Measurements from ENCODE around the gene LRMDA. TPM values are rescaled to one million over a fixed set of nuclear protein-coding genes. Genes with fewer than 3 reads are reported as not detected.

LRMDA gene
- total RNA-seq, 2 experiments from 2014 or later: not detected

DNA sequence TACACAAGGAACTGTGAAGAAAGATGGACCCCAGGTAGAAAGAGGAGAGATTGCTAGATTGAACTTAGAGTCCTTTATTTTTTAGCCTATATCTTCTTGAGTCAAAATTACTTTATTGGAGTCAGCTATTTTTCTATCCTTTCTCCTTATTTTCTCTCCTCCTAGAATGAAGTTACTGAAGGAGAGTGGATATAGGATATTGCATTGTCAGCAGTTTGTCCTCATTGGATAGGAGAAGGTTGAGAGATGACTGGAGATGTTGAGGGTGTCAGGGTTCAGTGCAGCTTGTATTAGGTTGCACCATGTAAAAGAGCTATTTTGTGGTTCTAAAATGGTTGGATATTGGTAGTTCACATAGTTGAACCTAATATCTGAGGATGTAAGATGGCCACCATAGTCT, 5.5 kb downstream of the LRMDA start:
- H3K27ac Mint-ChIP-seq: no peak overlapping the region
- H3K27me3 Mint-ChIP-seq: peaks cover 37% of the 10 kb centered on the region
- peaks cover under 1% of the 10 kb centered on the region for H3K4me1 Mint-ChIP-seq
- H3K36me3 Mint-ChIP-seq (ENCODE audit: low read depth): peaks cover under 1% of the 10 kb centered on the region
- ChIA-PET POLR2A (no interaction called here), CTCF (no interaction called here)
- DNase-seq: no peak
- H3K9me3 Mint-ChIP-seq: no peaks in the 10 kb centered on the region
- H3K4me3 Mint-ChIP-seq: no peak overlapping the region

DNA sequence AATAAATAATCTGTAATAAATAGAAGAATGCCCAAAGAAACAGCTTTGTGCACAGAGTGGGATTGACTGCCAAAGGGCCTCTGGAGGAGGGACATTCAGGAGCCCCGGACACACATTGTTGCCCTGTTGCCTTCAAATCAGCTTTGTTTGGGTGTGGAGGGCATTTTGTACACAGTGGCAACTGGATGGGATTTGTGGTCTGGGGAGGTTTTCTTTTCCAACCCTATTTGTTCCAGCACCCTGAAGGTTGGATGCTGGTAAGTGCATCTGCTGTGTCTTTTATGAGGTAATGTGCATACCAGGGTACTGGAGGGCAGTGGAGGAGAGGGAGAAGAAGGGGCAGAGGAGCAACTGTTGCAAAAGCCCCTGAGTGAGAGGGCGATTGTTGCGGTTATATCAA, 6.3 kb downstream of the LRMDA start:
- Mint-ChIP-seq H3K4me1 (no peaks in the 10 kb centered on the region), H3K27me3 (peaks cover 33% of the 10 kb centered on the region), H3K27ac (no peak overlapping the region), H3K36me3 (ENCODE audit: low read depth) (no peaks in the 10 kb centered on the region), H3K9me3 (no peaks in the 10 kb centered on the region), H3K4me3 (no peak overlapping the region)
- DNase-seq: no peak
- CTCF ChIA-PET: no interaction called here
- POLR2A ChIA-PET: no interaction called here

DNA sequence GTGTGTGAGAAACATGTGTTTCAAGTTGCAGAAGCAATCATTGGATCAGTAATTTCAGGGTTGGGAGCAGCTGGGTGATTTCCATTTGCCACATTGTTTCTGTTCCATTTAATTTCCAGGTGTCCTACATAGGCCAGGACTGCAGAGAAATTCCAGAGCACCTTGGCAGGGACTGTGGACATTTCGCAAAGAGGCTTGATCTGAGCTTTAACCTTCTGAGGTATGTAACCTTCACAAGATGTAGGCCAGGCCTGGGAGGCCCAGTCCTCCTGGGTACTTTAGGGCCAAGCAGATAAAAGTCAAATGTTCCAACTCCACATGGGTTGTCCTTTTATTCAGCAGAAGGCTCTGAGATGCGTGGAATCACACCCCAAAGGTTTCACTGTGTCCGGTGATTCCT, 6.9 kb downstream of the LRMDA start:
- peaks cover 28% of the 10 kb centered on the region for H3K27me3 Mint-ChIP-seq
- no peaks in the 10 kb centered on the region for H3K4me1 Mint-ChIP-seq
- no peak overlapping the region for H3K4me3 Mint-ChIP-seq
- POLR2A ChIA-PET: no interaction called here
- H3K9me3 Mint-ChIP-seq: peaks cover 2% of the 10 kb centered on the region
- no peak for DNase-seq
- CTCF ChIA-PET: no interaction called here
- H3K27ac Mint-ChIP-seq: no peak overlapping the region
- no peaks in the 10 kb centered on the region for H3K36me3 Mint-ChIP-seq (ENCODE audit: low read depth)

DNA sequence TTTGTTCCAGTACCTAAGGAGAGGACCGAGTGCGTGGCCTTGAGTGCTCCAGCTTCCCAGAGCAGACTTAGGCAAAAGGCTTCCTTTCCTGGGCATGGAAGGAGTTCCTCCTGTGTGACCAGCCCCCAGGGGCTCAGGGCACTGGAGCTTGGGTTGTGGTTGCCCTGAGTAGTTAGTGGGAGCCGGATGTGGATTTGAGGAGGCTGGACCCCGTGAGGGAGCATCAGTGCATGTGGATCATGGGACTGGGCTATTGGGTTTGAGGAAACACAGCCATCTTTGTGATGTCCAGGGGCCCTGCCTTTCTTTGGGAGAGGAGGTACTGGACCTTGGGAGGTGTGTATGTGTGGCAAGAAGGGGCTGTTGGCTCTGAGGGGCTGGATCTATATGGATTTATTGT, 8.4 kb downstream of the LRMDA start:
- Mint-ChIP-seq H3K4me1 (no peaks in the 10 kb centered on the region), H3K27ac (no peak overlapping the region), H3K36me3 (ENCODE audit: low read depth) (no peaks in the 10 kb centered on the region), H3K27me3 (peaks cover 22% of the 10 kb centered on the region), H3K9me3 (peaks cover 3% of the 10 kb centered on the region), H3K4me3 (no peak overlapping the region)
- ChIA-PET POLR2A (no interaction called here), CTCF (no interaction called here)
- no peak for DNase-seq

DNA sequence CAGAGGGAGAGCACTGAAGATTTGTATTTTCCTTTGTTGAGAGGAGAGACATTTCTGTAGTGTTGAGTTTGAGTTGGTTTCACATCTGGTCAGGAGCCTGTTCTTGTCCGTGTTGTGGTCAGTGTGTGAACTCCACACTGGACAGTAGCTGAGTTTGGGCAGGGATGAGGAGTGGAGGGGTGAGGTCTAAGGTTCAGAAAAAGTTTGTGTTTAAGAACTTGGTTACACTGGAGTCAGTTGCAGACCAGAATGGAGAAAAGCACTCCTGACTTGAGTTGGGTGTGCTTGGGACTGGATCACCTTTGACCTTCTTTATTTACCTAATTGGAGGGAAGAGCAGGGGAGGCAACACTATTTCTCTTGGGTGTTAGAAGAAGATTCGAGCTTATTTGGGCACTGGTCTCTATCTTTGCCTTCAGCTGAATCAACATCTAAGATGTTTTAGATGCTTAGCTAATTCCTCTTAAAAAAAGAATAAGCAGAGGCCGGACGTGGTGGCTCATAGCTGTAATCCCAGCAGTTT, 8.9 kb downstream of the LRMDA start:
- ChIA-PET CTCF (no interaction called here), POLR2A (no interaction called here)
- H3K4me3 Mint-ChIP-seq: no peak overlapping the region
- no peak for DNase-seq
- no peaks in the 10 kb centered on the region for H3K4me1 Mint-ChIP-seq
- peaks cover 18% of the 10 kb centered on the region for H3K27me3 Mint-ChIP-seq
- peaks cover 5% of the 10 kb centered on the region for H3K9me3 Mint-ChIP-seq
- no peaks in the 10 kb centered on the region for H3K36me3 Mint-ChIP-seq (ENCODE audit: low read depth)
- H3K27ac Mint-ChIP-seq: no peak overlapping the region

DNA sequence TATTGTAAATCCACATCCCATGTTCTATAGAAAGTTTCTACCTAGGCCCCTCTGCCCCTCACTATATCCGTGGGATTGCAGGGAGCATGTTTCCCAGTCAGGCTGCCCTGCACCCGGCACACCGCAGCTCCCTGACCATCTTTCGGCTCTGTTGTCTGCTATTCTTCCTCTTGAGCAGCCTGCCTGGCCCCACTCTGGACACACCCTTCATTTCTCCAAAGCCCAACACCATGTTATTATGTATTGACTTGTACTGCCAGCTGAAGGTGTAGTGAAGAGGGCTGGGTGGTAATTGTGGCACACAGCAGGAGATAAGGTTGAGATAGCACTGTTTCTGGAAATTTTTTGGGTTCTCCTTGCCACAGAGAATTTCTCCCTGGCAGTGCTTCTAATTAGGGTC, 9.8 kb downstream of the LRMDA start:
- Mint-ChIP-seq H3K27me3 (peaks cover 18% of the 10 kb centered on the region), H3K9me3 (peaks cover 8% of the 10 kb centered on the region), H3K4me1 (no peaks in the 10 kb centered on the region), H3K36me3 (ENCODE audit: low read depth) (no peaks in the 10 kb centered on the region), H3K27ac (no peak overlapping the region), H3K4me3 (no peak overlapping the region)
- ChIA-PET POLR2A (no interaction called here), CTCF (interaction anchor here (1.4 kb wide), 1 partner anchor 13 kb away, joined by 5 read pairs; no protein-coding TSS in a partner anchor)
- no peak for DNase-seq

DNA sequence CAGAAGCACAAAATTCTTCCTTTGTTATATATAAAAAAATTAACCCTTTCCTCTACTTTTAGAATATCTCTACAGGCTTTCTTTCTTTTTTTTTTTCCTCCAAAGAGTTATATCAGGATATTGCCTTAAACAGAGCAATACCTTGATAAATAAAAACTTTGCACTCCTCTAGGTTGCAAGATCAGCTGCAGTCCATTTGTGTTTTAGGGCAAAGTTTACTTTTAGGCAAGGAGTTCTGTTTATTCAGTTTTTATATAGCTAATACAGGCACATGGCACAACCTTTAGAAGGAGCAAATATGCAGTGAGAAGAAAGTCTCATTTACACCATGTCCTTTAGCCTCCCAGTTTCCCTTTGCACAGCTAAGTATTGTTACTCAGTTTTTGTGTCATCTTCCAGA, 10.3 kb downstream of the LRMDA start:
- no peaks in the 10 kb centered on the region for H3K36me3 Mint-ChIP-seq (ENCODE audit: low read depth)
- POLR2A ChIA-PET: no interaction called here
- H3K4me1 Mint-ChIP-seq: no peaks in the 10 kb centered on the region
- H3K27me3 Mint-ChIP-seq: peaks cover 18% of the 10 kb centered on the region
- H3K4me3 Mint-ChIP-seq: no peak overlapping the region
- DNase-seq: no peak
- peaks cover 12% of the 10 kb centered on the region for H3K9me3 Mint-ChIP-seq
- CTCF ChIA-PET: interaction anchor here (1.4 kb wide), 1 partner anchor 13 kb away, joined by 5 read pairs; no protein-coding TSS in a partner anchor
- H3K27ac Mint-ChIP-seq: no peak overlapping the region

DNA sequence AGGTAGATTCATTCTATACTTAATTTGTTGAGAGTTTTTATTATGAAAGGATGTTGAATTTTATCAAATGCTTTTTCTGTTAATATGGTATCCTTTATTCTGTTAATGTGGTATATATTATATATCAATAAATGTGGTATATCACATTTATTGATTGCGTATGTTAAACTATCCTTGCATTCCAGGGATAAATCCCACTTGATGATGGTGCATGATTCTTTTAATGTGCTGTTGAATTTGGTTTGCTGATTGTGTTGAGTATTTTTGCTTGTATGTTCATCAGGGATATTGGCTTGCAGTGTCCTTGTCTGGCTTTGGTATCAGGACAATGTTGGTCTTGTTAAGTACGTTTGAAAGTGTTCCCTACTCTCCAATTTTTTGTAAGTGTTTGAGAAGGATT, 11.9 kb downstream of the LRMDA start:
- peaks cover 14% of the 10 kb centered on the region for H3K9me3 Mint-ChIP-seq
- no peak overlapping the region for H3K27ac Mint-ChIP-seq
- no peak overlapping the region for H3K4me3 Mint-ChIP-seq
- no peak for DNase-seq
- no peaks in the 10 kb centered on the region for H3K4me1 Mint-ChIP-seq
- H3K27me3 Mint-ChIP-seq: peaks cover 18% of the 10 kb centered on the region
- ChIA-PET CTCF (no interaction called here), POLR2A (no interaction called here)
- H3K36me3 Mint-ChIP-seq (ENCODE audit: low read depth): no peaks in the 10 kb centered on the region

DNA sequence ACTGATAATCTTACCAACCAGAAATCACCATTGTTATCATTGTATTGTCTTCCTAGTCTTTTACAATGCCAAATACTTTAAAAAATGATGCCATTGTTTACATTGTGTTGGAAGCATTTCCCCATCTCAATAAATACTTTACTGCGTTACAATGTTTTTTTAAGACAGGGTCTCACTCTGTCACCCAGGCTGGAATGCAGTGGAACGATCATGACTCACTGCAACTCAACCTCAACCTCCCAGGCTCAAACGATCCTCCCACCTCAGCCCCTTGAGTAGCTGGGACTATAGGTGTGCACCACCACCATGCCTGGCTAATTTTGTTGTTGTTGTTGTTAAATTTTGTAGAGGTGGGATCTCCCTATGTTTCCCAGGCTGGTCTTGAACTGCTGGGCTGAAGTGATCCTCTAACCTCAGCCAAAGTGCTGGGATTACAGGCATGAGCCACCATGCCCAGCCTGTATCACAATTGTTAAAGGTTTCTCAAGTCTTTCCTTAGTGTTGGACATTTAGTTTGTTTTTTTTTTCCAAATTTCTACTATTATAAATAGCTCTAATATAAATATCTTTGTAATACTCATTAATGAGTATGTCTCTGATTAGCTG, 13.5 kb downstream of the LRMDA start:
- peaks cover 14% of the 10 kb centered on the region for H3K9me3 Mint-ChIP-seq
- peaks cover 18% of the 10 kb centered on the region for H3K27me3 Mint-ChIP-seq
- no peaks in the 10 kb centered on the region for H3K36me3 Mint-ChIP-seq (ENCODE audit: low read depth)
- CTCF ChIA-PET: no interaction called here
- H3K27ac Mint-ChIP-seq: no peak overlapping the region
- POLR2A ChIA-PET: no interaction called here
- no peak overlapping the region for H3K4me3 Mint-ChIP-seq
- no peaks in the 10 kb centered on the region for H3K4me1 Mint-ChIP-seq
- no peak for DNase-seq

DNA sequence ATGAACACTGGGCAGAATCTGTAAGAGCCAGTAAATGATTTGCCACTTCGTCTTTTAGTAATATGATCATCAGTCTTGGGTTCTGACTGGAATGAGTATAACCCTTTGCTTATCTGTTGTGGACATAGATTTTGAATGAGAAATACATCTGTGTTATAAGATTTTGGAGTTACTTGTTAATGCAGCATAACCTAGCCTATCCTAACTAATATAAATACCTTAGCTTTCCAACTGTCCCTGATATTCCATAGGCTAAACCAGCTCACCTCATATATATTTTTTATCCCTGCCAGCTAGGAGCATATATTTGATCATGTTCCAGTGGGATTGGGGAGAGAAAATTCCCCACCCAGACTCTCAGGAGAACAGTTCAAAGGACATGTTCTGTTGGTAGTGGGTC, 15.1 kb downstream of the LRMDA start:
- Mint-ChIP-seq H3K4me1 (no peaks in the 10 kb centered on the region), H3K27ac (no peak overlapping the region), H3K4me3 (no peak overlapping the region), H3K9me3 (peaks cover 14% of the 10 kb centered on the region), H3K36me3 (ENCODE audit: low read depth) (no peaks in the 10 kb centered on the region), H3K27me3 (peaks cover 10% of the 10 kb centered on the region)
- ChIA-PET CTCF (no interaction called here), POLR2A (no interaction called here)
- DNase-seq: no peak

DNA sequence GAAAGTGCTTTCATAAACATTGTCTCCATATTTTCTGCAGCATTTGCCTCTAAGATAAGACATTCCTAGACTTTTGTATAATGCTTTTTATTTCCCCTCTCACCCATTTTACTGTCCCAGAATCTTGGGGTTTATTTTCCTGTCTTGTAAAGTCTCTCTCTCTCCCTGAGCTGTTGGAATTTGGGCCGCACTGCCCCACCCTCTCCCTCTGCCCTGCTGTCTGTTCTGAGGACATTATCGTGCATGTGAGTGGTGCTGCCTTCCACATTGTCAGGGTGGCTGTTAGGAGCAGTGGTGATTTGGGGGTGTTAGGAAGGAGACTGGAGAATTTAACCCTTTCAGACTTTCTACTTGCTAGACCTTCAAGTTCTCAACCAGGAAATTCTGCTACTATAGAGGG, 16.7 kb downstream of the LRMDA start:
- Mint-ChIP-seq H3K4me1 (no peaks in the 10 kb centered on the region), H3K27me3 (peaks cover 2% of the 10 kb centered on the region), H3K9me3 (peaks cover 12% of the 10 kb centered on the region), H3K4me3 (no peak overlapping the region), H3K36me3 (ENCODE audit: low read depth) (no peaks in the 10 kb centered on the region), H3K27ac (no peak overlapping the region)
- CTCF ChIA-PET: no interaction called here
- no peak for DNase-seq
- POLR2A ChIA-PET: no interaction called here

DNA sequence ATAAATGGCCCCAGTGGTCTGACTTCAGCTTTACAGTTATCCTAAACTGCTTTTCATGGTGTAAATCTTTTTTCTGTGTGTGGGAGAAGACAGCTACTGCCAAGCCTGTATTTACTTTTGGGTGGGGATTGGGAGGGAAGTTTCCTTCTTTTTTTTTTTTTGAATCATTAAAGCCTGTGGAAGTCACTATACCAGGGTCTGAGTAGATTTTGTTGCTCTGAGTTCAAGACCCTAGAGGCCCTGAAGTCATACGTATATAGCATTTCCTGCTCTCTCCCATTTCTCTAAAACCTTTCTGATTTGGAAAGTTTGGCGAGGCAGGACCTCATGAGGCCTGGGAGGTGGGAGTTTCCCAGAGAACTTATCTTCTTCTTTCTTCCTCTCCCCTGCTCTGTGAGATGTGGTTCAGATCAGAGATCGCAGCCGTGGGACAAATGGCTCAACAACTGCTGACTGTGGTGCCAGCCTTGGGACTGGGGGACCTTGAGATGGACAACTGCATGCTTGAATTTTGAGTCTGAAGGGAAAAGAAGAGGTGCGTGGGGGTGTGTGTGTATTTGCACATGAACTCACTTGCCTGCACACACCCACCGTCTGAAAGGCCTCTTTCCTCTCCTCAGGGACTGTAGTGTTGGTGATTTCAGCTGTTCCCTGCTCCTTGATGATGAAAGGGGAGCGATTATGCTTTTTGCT, 18.1 kb downstream of the LRMDA start:
- POLR2A ChIA-PET: no interaction called here

DNA sequence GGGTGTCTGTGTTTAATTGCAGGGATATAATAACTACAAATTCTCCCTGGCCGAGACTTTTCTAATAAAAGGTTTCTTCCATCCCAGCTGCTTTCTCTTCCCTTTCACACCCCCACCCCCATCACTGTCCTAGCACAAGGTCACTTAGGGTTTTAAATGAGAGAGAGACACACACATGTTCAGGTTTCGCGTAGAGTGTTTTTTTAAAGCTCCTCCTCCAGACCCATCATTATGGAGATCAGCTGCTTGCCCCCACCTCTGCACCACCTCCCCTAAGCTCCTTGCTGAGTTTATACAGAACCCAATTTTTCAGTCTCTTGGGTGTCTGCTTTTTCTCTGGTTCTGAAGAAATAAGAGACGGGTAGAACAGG, 18.6 kb downstream of the LRMDA start:
- Mint-ChIP-seq H3K4me3 (no peak overlapping the region), H3K9me3 (peaks cover 8% of the 10 kb centered on the region), H3K27ac (no peak overlapping the region), H3K4me1 (no peaks in the 10 kb centered on the region), H3K36me3 (ENCODE audit: low read depth) (no peaks in the 10 kb centered on the region), H3K27me3 (peaks cover 4% of the 10 kb centered on the region)
- POLR2A ChIA-PET: no interaction called here
- CTCF ChIA-PET: no interaction called here
- no peak for DNase-seq

More for the DNA sequence above, 18.1 kb downstream of the LRMDA start:
- H3K9me3 Mint-ChIP-seq: peaks cover 12% of the 10 kb centered on the region
- no peaks in the 10 kb centered on the region for H3K4me1 Mint-ChIP-seq
- H3K36me3 Mint-ChIP-seq (ENCODE audit: low read depth): no peaks in the 10 kb centered on the region
- peaks cover 4% of the 10 kb centered on the region for H3K27me3 Mint-ChIP-seq
- no peak overlapping the region for H3K4me3 Mint-ChIP-seq
- H3K27ac Mint-ChIP-seq: no peak overlapping the region
- CTCF ChIA-PET: no interaction called here
- no peak for DNase-seq

Data from activated CD4-positive, alpha-beta T cell treated with anti-CD3 and anti-CD28 coated beads, Interleukin-2, amount 10 ng/mL, durations not matched to agents 7 days and 5 days (primary cell).